SU-DHL-6 (cell line): ENCODE results near the gene EMILIN1.

Source experiments
- CTCF ChIP-seq: fragments of 200-600 bp; sonication (generic); IDR thresholded peaks from one replicate; pipeline ENCODE4 v1.5.1; 2017; ENCODE audit warnings: antibody characterized with exemption, mild to moderate bottlenecking, low read length, moderate library complexity; ENCODE audit not compliant: insufficient read depth, poor library complexity, severe bottlenecking
- EZH2phosphoT487 ChIP-seq: fragments of 200-600 bp; sonication (generic), shearing (Covaris generic); conservative IDR thresholded peaks from 2 replicates; pipeline ENCODE4 v1.6.1; 2018; ENCODE audit warnings: mild to moderate bottlenecking, antibody characterized with exemption, low read length, moderate library complexity, mixed read lengths

GRCh38 chr2:27121906-27122305 lies 43.5 kb downstream of the EMILIN1 start:
- TF ChIP-seq CTCF (no peak), EZH2phosphoT487 (no peak)
